ENCODE results near the gene LRWD1. TPM values are rescaled to one million over a fixed set of nuclear protein-coding genes. Genes with fewer than 3 reads are reported as not detected.
"Not testable (repeated sequence)": the region's sequence is repeated elsewhere in the genome, so short reads cannot be mapped to it uniquely, and the experiment has no call there.

The LRWD1 gene
- total RNA-seq, 1 experiment from 2014 or later = 58.7 TPM

DNA sequence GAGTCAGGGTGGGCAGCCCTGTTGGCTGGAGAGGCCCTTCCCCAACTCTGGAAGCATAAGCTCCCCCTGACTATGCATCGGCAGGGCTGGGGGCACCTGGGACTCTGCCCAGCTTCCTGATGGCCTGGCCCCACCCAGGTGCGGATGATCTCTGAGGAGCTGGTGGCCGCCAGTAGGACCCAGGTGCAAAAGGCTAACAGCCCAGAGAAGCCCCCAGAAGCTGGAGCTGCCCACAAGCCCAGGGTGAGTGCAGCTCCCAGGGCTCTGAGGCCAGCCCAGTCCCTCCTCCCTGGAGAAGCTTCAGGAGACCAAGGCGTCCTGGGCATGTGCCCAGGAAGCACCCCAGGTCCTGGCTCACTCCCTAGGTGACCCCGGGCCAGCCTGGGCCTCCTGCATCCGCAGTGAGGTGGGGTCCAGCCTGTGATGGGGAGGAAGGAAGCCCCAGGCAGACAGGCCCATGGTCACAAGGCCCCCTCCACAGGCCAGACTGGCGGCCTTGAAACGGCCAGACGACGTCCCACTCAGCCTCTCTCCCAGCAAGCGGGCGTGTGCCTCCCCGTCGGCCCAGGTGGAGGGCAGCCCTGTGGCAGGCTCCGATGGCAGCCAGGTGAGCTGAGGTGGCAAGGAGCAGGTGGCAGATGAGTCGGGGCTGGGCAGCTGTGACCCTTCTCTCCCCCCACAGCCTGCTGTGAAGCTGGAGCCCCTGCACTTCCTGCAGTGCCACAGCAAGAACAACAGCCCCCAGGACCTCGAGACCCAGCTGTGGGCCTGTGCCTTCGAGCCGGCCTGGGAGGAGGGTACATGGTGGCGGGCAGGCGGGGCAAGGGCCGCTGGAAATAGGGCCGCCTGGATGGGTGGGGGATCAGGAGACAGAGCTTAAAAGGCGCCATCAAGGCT lies 3.0 kb downstream of the LRWD1 start:
- DNase-seq (ENCODE audit: low read depth) = no peak

DNA sequence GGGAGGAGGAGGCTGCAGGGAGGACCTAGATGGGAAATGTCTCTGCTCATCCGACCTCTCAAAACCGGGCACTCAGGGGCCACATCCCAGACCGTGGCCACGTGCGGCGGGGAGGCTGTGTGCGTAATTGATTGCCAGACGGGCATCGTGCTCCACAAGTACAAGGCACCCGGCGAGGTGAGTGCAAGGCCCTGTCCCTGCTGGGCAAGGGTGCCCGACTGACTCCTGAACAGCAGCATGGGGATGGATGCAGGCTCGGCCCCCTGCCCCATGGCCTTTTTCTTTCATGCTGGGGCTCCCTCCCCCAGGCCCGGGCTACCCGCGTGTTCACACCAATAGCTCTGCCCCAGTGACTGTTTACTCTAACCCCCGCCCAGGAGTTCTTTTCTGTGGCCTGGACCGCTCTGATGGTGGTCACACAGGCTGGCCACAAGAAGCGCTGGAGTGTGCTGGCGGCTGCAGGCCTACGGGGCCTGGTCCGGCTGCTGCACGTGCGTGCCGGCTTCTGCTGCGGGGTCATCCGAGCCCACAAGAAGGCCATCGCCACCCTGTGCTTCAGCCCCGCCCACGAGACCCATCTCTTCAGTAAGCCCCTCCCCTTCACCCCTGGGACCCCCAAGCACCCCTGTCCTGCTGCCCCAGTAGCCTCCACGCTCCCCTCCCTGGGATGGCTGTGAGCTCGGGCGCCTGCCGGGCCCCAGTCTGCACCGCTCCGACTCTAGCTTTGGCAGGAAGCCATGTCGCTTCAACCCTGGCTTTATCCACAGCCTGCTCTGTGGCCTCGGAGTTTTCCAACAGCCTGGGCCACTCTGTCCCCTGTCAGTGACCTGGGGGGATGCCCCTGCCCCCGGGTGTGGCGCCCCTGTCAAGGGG lies 3.9 kb downstream of the LRWD1 start:
- no peak for DNase-seq (ENCODE audit: low read depth)

DNA sequence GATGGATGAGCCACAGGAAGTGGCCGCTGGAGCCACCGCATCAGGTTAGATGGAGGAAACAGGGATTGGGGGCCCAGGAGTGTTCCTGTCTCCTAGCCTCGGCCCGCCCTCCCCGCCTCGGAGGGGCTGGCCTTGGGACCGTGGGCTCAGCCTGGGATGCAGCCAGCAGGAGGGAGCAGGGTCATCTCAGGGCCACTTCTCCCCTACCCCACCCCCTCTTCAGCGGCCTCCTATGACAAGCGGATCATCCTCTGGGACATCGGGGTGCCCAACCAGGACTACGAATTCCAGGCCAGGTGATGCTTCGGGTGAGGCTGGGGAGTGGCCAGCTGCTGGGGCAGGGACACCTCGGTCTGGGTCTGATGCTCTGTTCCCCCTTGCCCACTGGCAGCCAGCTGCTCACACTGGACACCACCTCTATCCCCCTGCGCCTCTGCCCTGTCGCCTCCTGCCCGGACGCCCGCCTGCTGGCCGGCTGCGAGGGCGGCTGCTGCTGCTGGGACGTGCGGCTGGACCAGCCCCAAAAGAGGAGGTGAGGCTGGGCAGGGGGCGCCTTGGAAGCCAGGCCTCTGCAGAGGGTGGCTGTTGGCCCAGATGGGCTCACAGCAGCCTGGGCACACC lies 4.7 kb downstream of the LRWD1 start:
- no peak for DNase-seq (ENCODE audit: low read depth)

DNA sequence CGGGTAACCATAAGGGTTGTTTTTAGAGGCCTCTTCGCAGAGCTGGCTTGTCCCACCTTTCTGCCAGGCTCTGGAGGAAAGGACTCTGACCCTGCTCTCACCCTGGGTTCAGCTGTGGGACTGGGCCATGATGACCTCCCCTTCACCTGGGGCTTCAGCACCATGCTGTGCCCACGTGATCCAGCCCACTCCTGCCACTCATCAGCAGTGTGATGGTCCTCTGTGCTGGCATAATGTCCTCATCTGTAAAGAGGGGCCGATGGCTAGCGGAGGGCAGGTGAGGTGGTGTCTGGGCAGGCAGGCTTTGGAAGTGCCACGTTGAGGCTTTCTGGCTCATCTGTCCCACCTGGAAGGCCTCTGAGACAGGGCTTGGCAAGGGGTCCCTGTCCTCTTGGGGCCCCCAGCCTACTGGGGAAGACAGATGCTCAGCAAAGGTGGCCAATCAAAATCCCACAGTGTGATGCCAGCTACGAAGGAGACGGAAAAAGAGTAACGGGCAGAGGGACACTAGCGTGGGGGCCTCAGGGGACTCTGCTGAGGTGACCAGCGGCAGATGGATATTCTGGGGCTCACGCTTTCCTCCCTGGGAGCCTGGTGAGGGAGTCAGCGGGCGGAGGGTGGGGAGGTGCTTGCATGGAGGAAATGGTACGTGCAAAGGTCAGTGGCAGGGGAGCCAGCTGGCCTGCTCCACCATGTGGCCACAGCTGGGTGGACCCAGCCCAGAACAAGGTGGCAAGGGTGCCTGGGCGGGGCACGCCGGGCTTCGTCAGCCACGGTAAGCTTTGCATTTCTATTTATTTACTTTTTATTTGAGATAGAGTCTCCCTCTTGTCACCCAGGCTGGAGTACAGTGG lies 5.4 kb downstream of the LRWD1 start:
- DNase-seq (ENCODE audit: low read depth) = no peak

DNA sequence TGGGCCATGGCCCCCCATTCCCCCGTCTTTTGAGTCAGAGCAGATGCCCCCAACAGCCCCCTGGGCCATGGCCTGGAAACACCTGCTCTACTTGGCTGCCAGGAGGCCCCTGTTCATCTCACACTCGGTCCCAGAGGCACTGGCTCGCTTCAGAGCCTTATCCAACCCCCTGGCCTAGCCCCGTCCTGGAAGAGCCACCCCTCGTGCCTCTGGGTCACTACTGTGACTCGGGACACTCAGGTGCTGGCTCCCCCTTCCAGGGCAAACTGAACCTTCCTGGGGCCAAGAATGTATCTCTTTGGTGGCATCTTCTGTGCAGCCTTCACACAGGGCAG lies 7.0 kb downstream of the LRWD1 start:
- DNase-seq (ENCODE audit: low read depth) = no peak

DNA sequence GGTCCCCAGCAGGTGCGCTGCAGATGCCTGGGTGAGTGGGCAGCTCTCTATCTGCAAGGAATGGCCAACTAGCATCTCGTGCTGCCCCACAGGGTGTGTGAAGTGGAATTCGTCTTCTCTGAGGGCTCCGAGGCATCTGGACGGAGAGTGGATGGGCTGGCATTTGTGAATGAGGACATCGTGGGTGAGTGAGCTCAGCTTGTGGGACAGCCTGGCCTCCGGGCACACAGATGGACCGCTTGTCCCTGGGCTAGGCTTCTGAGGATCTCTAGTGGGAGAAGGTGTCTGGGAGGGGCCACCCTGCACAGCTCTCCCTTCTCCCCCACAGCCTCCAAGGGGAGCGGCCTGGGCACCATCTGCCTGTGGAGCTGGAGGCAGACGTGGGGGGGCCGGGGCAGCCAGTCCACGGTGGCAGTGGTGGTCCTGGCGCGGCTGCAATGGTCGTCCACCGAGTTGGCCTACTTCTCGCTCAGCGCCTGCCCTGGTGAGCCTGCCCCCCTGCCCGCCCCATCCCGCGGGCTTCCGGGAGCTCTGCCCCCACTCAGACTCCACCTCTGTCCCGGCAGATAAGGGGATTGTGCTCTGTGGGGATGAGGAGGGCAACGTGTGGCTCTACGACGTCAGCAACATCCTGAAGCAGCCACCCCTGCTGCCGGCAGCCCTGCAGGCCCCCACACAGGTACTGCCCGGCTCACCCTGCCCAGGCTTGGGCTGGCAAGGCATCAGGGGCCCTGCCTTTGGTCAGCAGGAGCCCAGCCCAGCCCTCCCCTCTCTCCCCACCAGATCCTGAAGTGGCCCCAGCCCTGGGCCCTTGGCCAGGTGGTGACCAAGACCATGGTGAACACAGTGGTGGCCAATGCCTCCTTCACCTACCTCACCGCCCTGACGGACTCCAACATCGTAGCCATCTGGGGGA lies 7.6 kb downstream of the LRWD1 start:
- DNase-seq (ENCODE audit: low read depth) = no peak

DNA sequence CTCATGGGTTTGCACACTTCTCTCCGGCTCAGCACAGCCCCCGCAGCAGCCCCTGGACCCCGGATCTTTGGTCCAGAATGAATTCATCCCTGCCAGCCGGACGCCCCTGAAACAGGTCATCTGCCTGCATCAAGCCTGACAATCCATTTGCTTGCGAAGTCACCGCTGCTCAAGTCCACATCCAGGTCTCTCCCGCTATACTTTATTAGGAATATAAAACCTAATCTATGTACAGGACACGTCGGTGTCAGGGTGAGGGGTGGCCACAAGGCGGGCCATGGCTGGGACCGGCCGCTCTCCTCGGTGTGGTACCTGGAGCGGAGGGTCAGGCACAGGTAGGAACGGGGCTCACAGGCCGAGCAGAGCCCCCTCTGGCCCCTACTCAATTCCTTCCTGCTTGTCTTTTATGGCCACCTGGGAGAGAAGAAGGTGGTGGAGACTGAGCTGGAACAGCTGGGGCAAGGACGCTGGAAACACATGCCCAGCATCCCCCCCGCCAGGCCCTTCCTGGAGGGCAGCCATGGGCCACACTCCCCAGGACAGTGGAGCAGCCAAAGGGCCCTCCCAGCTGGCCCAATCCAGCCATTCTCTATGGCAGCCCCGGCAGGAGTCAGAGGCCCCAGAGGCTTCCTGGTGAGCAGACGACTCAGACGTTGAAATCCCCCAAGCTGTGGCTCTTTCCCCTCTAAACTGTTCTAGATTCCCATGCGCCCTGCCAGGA lies 8.6 kb downstream of the LRWD1 start:
- DNase-seq (ENCODE audit: low read depth) = peak; percentile 38

DNA sequence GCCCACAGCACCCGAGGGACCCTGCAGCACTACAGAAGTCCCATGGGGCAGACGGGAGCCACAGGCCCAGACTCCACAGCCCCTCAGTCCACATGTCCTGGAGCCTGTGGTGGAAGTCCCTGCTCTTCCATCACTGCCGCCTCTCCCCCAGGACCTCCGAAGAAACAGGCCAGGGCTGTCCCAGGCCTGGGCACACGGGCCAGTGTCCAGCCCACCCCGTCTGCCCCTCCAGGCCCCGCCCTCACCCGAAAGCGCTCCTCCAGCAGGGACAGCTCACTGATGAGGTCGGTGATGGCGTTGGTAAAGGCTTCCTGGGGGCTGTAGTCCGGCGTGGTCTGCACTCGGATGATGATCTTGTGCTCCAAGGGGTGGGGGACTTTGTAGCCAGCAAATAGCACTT lies 9.3 kb downstream of the LRWD1 start:
- not testable (repeated sequence) for DNase-seq (ENCODE audit: low read depth)

DNA sequence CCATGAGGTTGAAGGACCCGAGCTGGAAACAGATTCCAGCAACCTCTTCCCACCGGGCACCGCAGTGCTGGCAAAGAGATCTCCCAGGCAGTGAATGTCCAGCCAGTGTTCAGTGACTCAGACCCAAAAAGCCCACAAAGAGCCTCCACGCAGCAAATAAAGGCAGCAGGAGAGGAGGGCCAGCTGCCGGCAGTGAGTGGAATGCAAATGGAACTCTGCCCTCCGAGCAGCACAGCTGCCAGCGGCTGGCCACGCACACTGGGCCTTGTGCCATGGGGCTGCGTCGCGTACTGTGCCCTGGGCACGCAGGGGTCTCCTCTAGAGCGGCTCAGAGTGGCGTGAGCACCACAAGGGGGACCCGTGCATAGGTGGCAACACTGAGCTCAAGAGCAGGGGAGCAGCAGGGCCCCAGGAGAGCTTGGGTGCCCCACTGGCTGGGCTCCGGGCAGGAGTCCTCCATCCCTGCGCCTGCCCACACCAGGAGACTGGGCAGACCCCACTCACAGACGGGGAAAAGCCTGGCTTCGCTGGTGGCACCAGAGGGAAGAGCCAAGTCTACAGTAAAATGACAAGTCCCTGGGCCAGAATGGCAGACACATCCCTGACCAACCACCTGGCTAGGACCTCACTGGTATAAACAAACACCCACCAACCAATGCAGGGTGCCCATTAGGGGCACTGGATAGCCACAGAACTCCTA lies 10.1 kb downstream of the LRWD1 start:
- peak; percentile 63 for DNase-seq (ENCODE audit: low read depth)

DNA sequence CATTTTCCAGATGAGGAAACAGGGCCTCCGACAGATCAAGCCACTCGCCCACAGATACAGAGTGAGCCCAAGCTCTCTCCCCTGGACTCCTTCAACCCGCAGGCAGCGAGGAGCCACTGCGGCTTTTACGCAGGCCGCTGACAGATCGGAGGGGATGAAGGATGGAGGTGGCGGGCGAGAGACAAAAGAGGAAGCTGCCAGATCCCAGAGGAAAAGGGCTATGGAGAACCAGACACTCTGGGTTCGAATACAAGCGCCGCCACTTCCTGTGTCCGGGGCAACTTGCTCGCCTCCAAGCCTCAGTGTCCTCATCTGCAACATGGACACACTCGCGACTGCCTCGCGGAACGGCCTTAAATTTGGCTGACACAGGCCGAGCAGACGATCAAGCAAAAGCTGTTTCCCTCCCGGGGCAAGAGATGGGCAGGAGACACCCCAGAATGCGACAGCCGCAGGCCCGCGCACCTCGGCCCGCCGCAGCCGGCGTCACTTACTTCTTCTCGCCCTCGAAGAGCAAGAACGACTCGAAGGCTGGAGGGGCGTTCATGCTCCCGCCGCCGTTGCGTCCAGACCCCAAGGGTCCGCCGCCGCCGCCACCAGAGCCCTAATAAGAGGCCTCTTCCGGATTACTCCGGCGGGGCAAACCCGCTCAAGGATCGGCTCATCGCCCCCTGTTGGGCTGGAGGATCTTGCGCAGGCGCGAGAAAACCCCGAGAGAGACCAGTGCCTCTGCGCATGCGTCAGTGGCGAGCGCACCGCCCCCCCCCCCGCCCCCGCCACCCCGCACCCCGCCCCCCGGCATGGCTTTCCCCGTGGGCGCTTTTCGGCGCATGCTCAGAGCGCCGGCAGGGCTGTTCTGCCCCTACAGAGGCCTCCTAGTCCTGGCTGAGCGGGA lies 13.8 kb downstream of the LRWD1 start, which contains the start of gene POLR2J:
TSS of gene POLR2J (minus strand) at position 609 of the 895 bp plus-strand sequence. CDS start at position 547, 62 bp downstream.
- DNase-seq (ENCODE audit: low read depth) = peak; percentile 78

DNA sequence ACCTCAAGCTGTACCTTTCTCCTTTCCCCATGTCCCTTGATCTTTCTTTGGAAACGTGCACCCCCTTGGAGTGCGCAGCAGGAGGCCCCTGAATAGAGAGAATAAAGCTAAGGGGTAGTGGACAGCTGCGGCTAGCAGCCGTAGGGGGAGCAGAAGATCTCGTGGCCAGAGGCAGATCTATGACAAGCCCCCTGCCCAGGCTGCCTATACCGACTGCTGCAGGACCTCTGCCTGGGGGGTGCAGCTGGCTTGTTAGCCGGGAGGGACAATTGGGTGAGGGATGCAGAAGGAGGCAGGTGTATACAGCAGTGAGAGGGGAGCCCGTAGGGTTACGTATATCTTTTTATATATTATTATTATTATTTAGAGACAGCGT lies 14.4 kb downstream of the LRWD1 start:
- not testable (repeated sequence) for DNase-seq (ENCODE audit: low read depth)

DNA sequence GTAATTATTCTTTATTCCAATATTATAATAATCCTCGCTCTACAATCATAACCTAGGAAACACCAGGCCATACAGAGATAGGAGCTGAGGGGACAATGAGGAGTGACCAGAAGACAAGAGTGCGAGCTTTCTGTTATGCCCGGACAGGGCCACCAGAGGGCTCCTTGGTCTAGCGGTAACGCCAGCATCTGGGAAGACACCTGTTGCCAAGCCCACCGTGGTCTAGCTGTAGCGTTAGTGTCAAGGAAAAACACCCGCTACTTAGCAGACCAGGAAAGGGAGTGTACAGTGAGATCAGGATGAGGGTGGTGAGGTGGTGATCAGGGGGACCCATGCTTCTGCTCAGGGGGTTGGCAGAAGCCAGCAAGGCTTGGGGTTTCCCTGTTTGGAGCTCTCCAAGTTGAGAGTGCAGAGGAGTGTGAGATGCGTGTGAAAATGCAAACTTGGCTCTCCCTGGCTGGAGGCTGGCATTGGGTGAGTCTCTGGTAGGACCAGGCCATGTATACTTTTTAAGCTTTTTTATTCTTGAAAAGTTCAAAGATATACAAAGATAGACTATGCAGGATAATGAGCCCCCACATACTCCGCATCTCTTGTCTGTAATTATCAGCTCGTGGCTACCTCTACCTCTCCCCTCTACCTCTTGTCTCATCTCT lies 15.3 kb downstream of the LRWD1 start:
- DNase-seq (ENCODE audit: low read depth) = not testable (repeated sequence)

DNA sequence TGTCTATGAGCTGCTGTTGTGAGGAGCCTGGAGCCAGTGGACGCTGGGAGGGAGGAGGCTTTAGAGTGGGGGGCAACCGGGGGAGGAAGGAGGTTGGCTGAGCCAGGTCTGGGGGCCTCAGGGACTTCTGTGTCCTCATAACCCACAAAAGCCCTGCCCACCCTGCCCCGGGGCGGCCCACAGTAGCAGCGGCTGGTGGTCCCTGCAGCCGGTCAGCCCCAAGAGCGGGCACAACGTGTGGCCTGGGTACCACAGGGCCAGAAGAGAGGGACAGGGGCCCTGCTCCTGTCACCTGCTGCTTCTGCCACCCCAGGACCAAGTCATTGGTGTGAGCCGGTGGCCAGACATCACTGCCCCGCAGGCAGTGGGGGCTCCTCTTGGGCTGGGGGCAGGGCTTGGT lies 17.2 kb downstream of the LRWD1 start:
- not testable (repeated sequence) for DNase-seq (ENCODE audit: low read depth)

DNA sequence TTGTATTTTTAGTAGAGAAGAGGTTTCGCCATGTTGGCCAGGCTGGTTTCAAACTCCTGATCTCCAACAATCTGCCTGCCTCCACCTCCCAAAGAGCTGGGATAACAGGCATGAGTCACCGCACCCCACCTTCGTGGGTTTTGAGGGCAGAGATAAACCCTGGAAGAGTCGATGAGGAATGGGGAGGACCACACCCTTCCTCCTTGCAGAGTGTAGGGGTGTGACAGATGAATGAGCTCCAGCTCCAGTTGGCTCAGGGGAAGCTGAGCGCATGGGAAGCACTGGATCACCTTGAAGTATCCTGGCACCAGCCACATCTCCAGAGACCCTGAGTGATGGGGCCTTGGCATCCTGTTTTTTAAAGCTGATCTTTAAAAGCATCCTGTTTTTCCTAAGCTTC lies 19.5 kb downstream of the LRWD1 start:
- not testable (repeated sequence) for DNase-seq (ENCODE audit: low read depth)

DNA sequence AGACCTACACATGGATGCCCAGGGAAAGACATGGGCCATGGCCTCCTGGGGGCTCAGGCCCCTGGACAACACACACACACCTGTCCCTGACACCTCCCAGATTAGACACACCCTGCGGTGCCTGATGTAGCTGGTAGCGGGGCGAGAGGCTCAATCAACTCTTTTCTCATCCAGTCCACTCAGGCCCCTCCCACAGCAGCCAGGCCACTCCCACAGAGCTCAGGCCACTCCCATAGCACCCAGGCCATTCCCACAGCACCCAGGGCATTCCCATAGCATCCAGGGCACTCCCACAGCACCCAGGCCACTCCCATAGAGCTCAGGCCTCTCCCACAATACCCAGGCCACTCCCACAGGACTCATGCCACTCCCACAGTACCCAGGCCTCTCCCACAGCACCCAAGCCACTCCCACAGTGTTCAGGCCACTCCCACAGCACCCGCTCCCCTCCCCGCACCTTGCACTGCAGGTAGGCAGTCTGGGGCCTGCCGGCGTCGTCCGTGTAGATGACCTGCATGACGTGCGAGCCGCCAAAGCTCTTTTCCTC lies 25.8 kb downstream of the LRWD1 start:
- DNase-seq (ENCODE audit: low read depth) = not testable (repeated sequence)

DNA sequence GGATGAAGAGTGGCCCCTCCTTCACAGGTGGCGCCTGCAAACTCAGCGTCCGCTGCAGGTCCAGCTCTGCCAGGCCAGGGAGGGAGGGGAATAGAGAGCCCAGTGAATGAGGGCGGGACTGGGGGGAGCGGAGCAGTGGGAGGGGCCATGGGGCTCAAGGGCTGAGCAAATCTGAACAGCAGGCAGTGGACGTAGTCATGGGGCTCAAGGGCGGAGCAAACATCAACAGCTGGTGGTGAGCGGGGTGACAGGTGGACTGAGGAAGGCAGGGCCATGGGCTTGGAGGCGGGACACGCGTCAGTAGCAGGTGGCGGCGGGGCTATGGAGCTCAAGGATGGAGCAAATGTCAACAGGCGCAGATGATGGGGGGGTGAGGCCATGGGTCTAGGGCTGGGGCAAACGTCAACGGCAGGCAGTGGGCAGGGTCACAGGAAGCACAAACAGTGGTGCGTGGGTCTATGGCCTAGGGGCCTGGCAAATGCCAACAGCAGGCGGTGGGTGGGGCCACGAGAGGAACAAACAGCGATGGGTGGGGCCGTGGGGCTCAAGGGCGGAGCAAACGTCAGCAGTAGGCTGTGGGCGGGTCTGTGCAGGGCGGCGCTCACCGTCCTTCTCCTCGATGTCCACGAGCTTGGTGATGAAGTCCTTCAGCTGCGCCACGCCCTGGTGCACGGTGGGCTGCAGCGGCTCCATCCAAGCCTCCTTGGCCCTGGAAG lies 28.6 kb downstream of the LRWD1 start:
- not testable (repeated sequence) for DNase-seq (ENCODE audit: low read depth)

Measured in LHCN-M2 (cell line).